GM23338 (cell line): ENCODE measurements around the gene MED12L. TPM values are rescaled to one million over a fixed set of nuclear protein-coding genes. Genes with fewer than 3 reads are reported as not detected.
A peak's percentile ranks its signal among the peaks of the same experiment; 100 is the strongest.

ENCODE experiments used
- ATAC-seq: fragments of 200-7000 bp; cut with Tn5 transposase; 3 replicates; pipeline ENCODE4 v1.9.1; 2020
- DNase-seq: peaks from one replicate; pipeline ENCODE4 v3.0.0-alpha.2; 2015; ENCODE audit warnings: low spot score
- H2AFZ ChIP-seq: fragments of 200-600 bp; sonication (generic); 2 replicates; pipeline ENCODE4 v1.8.0; 2016; ENCODE audit warnings: antibody characterized with exemption, mild to moderate bottlenecking, moderate library complexity
- H3F3A ChIP-seq: fragments of 200-600 bp; sonication (generic); replicated peaks from 2 replicates; pipeline ENCODE4 v1.8.0; 2017; ENCODE audit warnings: antibody characterized with exemption, mixed run types, low read depth
- H3K27ac ChIP-seq: fragments of 200-600 bp; sonication (generic); 2 replicates; pipeline ENCODE4 v1.6.1; 2016; ENCODE audit warnings: low read depth
- H3K27me3 ChIP-seq: fragments of 200-600 bp; sonication (generic); 2 replicates; pipeline ENCODE4 v1.8.0; 2016; ENCODE audit warnings: mild to moderate bottlenecking, mixed run types, moderate library complexity; ENCODE audit not compliant: insufficient read depth
- H3K36me3 ChIP-seq: fragments of 200-600 bp; sonication (generic); 2 replicates; pipeline ENCODE4 v1.8.0; 2016; ENCODE audit warnings: mild to moderate bottlenecking; ENCODE audit not compliant: insufficient read depth
- H3K4me1 ChIP-seq: fragments of 200-600 bp; sonication (generic); 2 replicates; pipeline ENCODE4 v1.8.0; 2016; ENCODE audit warnings: mild to moderate bottlenecking, moderate library complexity; ENCODE audit not compliant: insufficient read depth
- H3K4me2 ChIP-seq: fragments of 200-600 bp; sonication (generic); 2 replicates; pipeline ENCODE4 v1.7.1; 2017; ENCODE audit warnings: mixed run types
- H3K4me3 ChIP-seq: fragments of 200-600 bp; sonication (generic); 2 replicates; pipeline ENCODE4 v1.6.1; 2016; ENCODE audit warnings: mixed run types
- H3K79me2 ChIP-seq: fragments of 200-600 bp; sonication (generic); replicated peaks from 2 replicates; pipeline ENCODE4 v1.8.0; 2017; ENCODE audit warnings: mild to moderate bottlenecking; ENCODE audit not compliant: insufficient read depth
- H3K9me2 ChIP-seq: fragments of 200-600 bp; sonication (generic); 2 replicates; pipeline ENCODE4 v1.8.0; 2017; ENCODE audit not compliant: insufficient read depth
- H4K20me1 ChIP-seq: fragments of 200-600 bp; sonication (generic); replicated peaks from 2 replicates; pipeline ENCODE4 v1.8.0; 2017; ENCODE audit warnings: mild to moderate bottlenecking; ENCODE audit not compliant: insufficient read depth
- H3K27ac Mint-ChIP-seq: 2 replicates; pipeline ENCODE4 v1.8.0; 2020; ENCODE audit warnings: inconsistent platforms, mild to moderate bottlenecking, moderate library complexity, mixed read lengths
- H3K27me3 Mint-ChIP-seq: 3 replicates; pipeline ENCODE4 v1.8.0; 2022; ENCODE audit warnings: low read depth, mild to moderate bottlenecking, moderate library complexity, mixed read lengths, inconsistent platforms; ENCODE audit not compliant: insufficient read depth, poor library complexity
- H3K36me3 Mint-ChIP-seq: 3 replicates; pipeline ENCODE4 v1.8.0; 2021; ENCODE audit warnings: low read depth, mild to moderate bottlenecking, inconsistent platforms, moderate library complexity, mixed read lengths
- H3K4me1 Mint-ChIP-seq: 3 replicates; pipeline ENCODE4 v1.8.0; 2020; ENCODE audit warnings: mild to moderate bottlenecking, inconsistent platforms, mixed read lengths
- H3K4me3 Mint-ChIP-seq: 3 replicates; pipeline ENCODE4 v1.8.0; 2021; ENCODE audit warnings: moderate library complexity, mild to moderate bottlenecking, inconsistent platforms, mixed read lengths
- H3K9me3 Mint-ChIP-seq: 3 replicates; pipeline ENCODE4 v1.8.0; 2020; ENCODE audit warnings: moderate library complexity, mild to moderate bottlenecking, inconsistent platforms, mixed read lengths
- CREB1 ChIP-seq: fragments of 250-450 bp; sonication (Bioruptor Pico); IDR thresholded peaks from 2 replicates; pipeline ENCODE4 v1.5.0; 2020; ENCODE audit warnings: low read depth, mild to moderate bottlenecking, moderate library complexity
- ETS1 ChIP-seq: IDR thresholded peaks from 2 replicates; pipeline ENCODE4 v1.6.1; 2016; ENCODE audit warnings: antibody characterized with exemption
- EZH2 ChIP-seq: fragments of 200-600 bp; sonication (generic); IDR thresholded peaks from one replicate; pipeline ENCODE4 v1.8.0; 2017; ENCODE audit warnings: antibody characterized with exemption, mild to moderate bottlenecking, low read depth; ENCODE audit not compliant: unreplicated experiment
- EZH2phosphoT487 ChIP-seq: fragments of 200-600 bp; sonication (generic); IDR thresholded peaks from one replicate; pipeline ENCODE4 v1.8.1; 2018; ENCODE audit warnings: antibody characterized with exemption; ENCODE audit not compliant: unreplicated experiment
- JUNB ChIP-seq: IDR thresholded peaks from one replicate; pipeline ENCODE4 v1.6.1; 2016; ENCODE audit warnings: antibody characterized with exemption; ENCODE audit not compliant: unreplicated experiment
- NANOG ChIP-seq: IDR thresholded peaks from 2 replicates; pipeline ENCODE4 v1.6.1; 2016; ENCODE audit warnings: antibody characterized with exemption, borderline replicate concordance
- POLR2AphosphoS5 ChIP-seq: IDR thresholded peaks from 2 replicates; pipeline ENCODE4 v1.6.1; 2016; ENCODE audit warnings: antibody characterized with exemption, low read depth
- STAT1 ChIP-seq: IDR thresholded peaks from one replicate; pipeline ENCODE4 v1.6.1; 2016; ENCODE audit warnings: antibody characterized with exemption; ENCODE audit not compliant: unreplicated experiment
- ZNF114 ChIP-seq: fragments of 250-450 bp; sonication (Bioruptor Pico); IDR thresholded peaks from 2 replicates; pipeline ENCODE4 v1.5.0; 2020; ENCODE audit warnings: mild to moderate bottlenecking, moderate library complexity
- ZNF331 ChIP-seq: fragments of 250-450 bp; sonication (Bioruptor Pico); IDR thresholded peaks from 2 replicates; pipeline ENCODE4 v1.5.0; 2020; ENCODE audit warnings: low read depth, mild to moderate bottlenecking, moderate library complexity
- polyA plus RNA-seq: library from polyadenylated mRNA; unstranded; fragments of >200 nt; fragmentation: Nextera tagmentation; extraction: Ambion mirVana; gene quantifications from 2 replicates; pipeline ENCODE4 v1.2.1, GENCODE V29; 2016
- total RNA-seq: library from RNA; depleted of rRNA; stranded (reverse); fragments of >200 nt; shearing (Covaris generic); gene quantifications from 2 replicates; pipeline ENCODE4 v1.2.3, GENCODE V29; 2014
- TF ChIP-seq, protein P1 (sequence below): fragments of 250-450 bp; sonication (Bioruptor Pico); IDR thresholded peaks from 2 replicates; pipeline ENCODE4 v1.5.0; 2020; ENCODE audit warnings: mild to moderate bottlenecking, moderate library complexity
- TF ChIP-seq, protein P2 (sequence below): IDR thresholded peaks from one replicate; pipeline ENCODE4 v1.6.1; 2018; ENCODE audit warnings: antibody characterized with exemption; ENCODE audit not compliant: unreplicated experiment
- TF ChIP-seq, protein P3 (sequence below), 2 experiments: fragments of 200-600 bp in 1 of 2; sonication (generic) in 1 of 2; conservative IDR thresholded peaks; 2 replicates each; pipeline versions ENCODE4 v1.5.1 to v1.6.1; 2016 to 2017; ENCODE audit warnings: antibody characterized with exemption in 2 of 2, low read depth in 2 of 2, mild to moderate bottlenecking in 2 of 2, moderate library complexity in 1 of 2

The MED12L gene
- total and polyA plus RNA-seq, 2 experiments from 2014 or later, result 5.7 to 25.0 TPM

DNA sequence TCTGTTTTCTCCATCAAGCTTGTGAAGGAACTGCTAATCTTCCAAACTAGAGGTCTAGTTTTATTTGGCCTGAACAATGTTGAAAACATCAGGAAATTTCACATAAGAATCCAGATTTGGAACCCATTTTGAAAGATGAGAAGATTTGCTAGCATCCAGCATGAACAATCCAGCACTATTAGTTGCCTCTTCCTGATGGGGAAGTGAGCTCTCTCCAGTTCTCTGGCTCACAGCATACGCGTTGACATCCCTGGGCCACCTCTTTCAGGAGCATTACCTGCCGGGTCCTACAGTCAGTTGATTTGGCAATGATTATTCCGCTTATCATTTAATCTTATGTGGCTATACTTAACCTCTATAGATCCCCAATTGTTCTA, 220.3 kb downstream of the MED12L start:
- H3K9me3 Mint-ChIP-seq, result no peaks in the 10 kb centered on the region
- Histone ChIP-seq H3K27ac (no peak overlapping the region), H4K20me1 (no peaks in the 10 kb centered on the region), H3F3A (no peaks in the 10 kb centered on the region), H3K27me3 (no peaks in the 10 kb centered on the region), H3K36me3 (no peaks in the 10 kb centered on the region), H2AFZ (no peak overlapping the region), H3K9me2 (no peaks in the 10 kb centered on the region), H3K4me1 (peaks cover 12% of the 10 kb centered on the region), H3K79me2 (no peaks in the 10 kb centered on the region), H3K4me2 (no peak overlapping the region), H3K4me3 (no peak overlapping the region)
- TF ChIP-seq ETS1, result no peak
- TF ChIP-seq POLR2AphosphoS5, result no peak
- TF ChIP-seq, protein P1, sequence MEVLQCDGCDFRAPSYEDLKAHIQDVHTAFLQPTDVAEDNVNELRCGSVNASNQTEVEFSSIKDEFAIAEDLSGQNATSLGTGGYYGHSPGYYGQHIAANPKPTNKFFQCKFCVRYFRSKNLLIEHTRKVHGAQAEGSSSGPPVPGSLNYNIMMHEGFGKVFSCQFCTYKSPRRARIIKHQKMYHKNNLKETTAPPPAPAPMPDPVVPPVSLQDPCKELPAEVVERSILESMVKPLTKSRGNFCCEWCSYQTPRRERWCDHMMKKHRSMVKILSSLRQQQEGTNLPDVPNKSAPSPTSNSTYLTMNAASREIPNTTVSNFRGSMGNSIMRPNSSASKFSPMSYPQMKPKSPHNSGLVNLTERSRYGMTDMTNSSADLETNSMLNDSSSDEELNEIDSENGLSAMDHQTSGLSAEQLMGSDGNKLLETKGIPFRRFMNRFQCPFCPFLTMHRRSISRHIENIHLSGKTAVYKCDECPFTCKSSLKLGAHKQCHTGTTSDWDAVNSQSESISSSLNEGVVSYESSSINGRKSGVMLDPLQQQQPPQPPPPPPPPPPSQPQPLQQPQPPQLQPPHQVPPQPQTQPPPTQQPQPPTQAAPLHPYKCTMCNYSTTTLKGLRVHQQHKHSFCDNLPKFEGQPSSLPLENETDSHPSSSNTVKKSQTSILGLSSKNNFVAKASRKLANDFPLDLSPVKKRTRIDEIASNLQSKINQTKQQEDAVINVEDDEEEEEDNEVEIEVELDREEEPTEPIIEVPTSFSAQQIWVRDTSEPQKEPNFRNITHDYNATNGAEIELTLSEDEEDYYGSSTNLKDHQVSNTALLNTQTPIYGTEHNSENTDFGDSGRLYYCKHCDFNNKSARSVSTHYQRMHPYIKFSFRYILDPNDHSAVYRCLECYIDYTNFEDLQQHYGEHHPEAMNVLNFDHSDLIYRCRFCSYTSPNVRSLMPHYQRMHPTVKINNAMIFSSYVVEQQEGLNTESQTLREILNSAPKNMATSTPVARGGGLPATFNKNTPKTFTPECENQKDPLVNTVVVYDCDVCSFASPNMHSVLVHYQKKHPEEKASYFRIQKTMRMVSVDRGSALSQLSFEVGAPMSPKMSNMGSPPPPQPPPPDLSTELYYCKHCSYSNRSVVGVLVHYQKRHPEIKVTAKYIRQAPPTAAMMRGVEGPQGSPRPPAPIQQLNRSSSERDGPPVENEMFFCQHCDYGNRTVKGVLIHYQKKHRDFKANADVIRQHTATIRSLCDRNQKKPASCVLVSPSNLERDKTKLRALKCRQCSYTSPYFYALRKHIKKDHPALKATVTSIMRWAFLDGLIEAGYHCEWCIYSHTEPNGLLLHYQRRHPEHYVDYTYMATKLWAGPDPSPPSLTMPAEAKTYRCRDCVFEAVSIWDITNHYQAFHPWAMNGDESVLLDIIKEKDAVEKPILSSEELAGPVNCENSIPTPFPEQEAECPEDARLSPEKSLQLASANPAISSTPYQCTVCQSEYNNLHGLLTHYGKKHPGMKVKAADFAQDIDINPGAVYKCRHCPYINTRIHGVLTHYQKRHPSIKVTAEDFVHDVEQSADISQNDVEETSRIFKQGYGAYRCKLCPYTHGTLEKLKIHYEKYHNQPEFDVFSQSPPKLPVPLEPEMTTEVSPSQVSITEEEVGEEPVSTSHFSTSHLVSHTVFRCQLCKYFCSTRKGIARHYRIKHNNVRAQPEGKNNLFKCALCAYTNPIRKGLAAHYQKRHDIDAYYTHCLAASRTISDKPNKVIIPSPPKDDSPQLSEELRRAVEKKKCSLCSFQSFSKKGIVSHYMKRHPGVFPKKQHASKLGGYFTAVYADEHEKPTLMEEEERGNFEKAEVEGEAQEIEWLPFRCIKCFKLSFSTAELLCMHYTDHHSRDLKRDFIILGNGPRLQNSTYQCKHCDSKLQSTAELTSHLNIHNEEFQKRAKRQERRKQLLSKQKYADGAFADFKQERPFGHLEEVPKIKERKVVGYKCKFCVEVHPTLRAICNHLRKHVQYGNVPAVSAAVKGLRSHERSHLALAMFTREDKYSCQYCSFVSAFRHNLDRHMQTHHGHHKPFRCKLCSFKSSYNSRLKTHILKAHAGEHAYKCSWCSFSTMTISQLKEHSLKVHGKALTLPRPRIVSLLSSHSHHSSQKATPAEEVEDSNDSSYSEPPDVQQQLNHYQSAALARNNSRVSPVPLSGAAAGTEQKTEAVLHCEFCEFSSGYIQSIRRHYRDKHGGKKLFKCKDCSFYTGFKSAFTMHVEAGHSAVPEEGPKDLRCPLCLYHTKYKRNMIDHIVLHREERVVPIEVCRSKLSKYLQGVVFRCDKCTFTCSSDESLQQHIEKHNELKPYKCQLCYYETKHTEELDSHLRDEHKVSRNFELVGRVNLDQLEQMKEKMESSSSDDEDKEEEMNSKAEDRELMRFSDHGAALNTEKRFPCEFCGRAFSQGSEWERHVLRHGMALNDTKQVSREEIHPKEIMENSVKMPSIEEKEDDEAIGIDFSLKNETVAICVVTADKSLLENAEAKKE, result no peak
- no peak for TF ChIP-seq ZNF114 (CRISPR knock-in tag)
- no peak for TF ChIP-seq NANOG
- no peak for TF ChIP-seq EZH2
- TF ChIP-seq ZNF331 (CRISPR knock-in tag), result no peak
- TF ChIP-seq, protein P2, sequence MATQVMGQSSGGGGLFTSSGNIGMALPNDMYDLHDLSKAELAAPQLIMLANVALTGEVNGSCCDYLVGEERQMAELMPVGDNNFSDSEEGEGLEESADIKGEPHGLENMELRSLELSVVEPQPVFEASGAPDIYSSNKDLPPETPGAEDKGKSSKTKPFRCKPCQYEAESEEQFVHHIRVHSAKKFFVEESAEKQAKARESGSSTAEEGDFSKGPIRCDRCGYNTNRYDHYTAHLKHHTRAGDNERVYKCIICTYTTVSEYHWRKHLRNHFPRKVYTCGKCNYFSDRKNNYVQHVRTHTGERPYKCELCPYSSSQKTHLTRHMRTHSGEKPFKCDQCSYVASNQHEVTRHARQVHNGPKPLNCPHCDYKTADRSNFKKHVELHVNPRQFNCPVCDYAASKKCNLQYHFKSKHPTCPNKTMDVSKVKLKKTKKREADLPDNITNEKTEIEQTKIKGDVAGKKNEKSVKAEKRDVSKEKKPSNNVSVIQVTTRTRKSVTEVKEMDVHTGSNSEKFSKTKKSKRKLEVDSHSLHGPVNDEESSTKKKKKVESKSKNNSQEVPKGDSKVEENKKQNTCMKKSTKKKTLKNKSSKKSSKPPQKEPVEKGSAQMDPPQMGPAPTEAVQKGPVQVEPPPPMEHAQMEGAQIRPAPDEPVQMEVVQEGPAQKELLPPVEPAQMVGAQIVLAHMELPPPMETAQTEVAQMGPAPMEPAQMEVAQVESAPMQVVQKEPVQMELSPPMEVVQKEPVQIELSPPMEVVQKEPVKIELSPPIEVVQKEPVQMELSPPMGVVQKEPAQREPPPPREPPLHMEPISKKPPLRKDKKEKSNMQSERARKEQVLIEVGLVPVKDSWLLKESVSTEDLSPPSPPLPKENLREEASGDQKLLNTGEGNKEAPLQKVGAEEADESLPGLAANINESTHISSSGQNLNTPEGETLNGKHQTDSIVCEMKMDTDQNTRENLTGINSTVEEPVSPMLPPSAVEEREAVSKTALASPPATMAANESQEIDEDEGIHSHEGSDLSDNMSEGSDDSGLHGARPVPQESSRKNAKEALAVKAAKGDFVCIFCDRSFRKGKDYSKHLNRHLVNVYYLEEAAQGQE, result no peak
- TF ChIP-seq, protein P3, sequence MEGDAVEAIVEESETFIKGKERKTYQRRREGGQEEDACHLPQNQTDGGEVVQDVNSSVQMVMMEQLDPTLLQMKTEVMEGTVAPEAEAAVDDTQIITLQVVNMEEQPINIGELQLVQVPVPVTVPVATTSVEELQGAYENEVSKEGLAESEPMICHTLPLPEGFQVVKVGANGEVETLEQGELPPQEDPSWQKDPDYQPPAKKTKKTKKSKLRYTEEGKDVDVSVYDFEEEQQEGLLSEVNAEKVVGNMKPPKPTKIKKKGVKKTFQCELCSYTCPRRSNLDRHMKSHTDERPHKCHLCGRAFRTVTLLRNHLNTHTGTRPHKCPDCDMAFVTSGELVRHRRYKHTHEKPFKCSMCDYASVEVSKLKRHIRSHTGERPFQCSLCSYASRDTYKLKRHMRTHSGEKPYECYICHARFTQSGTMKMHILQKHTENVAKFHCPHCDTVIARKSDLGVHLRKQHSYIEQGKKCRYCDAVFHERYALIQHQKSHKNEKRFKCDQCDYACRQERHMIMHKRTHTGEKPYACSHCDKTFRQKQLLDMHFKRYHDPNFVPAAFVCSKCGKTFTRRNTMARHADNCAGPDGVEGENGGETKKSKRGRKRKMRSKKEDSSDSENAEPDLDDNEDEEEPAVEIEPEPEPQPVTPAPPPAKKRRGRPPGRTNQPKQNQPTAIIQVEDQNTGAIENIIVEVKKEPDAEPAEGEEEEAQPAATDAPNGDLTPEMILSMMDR (conservative IDR thresholded peaks at IDR 0.05; ENCODE audit: low read depth in 2 of 2), result no peak
- TF ChIP-seq JUNB, result no peak
- TF ChIP-seq EZH2phosphoT487, result no peak
- TF ChIP-seq CREB1 (CRISPR knock-in tag), result no peak
- TF ChIP-seq STAT1, result no peak
- peaks cover 2% of the 10 kb centered on the region for H3K27me3 Mint-ChIP-seq
- no peaks in the 10 kb centered on the region for H3K36me3 Mint-ChIP-seq
- peak; percentile 11; the same call in 2 of the 3 replicates for ATAC-seq
- DNase-seq, result no peak
- no peak overlapping the region; the same call in 2 of the 3 replicates for H3K4me3 Mint-ChIP-seq
- peaks cover 60% of the 10 kb centered on the region for H3K4me1 Mint-ChIP-seq
- peak overlapping the region; percentile 72; the same call in 1 of the 2 replicates for H3K27ac Mint-ChIP-seq
